Activated CD4-positive, alpha-beta T cell treated with anti-CD3 and anti-CD28 coated beads, Interleukin-2, Interleukin-4, amounts not matched to agents 100 ng/mL and 50 ng/mL, durations not matched to agents 16 hours and 8 hours (primary cell): Measurements from ENCODE around the gene FNDC10.

Experiments
- DNase-seq: peaks from one replicate; pipeline ENCODE4 v3.0.0-alpha.2; 2020; ENCODE audit warnings: low spot score

Gene FNDC10

DNA sequence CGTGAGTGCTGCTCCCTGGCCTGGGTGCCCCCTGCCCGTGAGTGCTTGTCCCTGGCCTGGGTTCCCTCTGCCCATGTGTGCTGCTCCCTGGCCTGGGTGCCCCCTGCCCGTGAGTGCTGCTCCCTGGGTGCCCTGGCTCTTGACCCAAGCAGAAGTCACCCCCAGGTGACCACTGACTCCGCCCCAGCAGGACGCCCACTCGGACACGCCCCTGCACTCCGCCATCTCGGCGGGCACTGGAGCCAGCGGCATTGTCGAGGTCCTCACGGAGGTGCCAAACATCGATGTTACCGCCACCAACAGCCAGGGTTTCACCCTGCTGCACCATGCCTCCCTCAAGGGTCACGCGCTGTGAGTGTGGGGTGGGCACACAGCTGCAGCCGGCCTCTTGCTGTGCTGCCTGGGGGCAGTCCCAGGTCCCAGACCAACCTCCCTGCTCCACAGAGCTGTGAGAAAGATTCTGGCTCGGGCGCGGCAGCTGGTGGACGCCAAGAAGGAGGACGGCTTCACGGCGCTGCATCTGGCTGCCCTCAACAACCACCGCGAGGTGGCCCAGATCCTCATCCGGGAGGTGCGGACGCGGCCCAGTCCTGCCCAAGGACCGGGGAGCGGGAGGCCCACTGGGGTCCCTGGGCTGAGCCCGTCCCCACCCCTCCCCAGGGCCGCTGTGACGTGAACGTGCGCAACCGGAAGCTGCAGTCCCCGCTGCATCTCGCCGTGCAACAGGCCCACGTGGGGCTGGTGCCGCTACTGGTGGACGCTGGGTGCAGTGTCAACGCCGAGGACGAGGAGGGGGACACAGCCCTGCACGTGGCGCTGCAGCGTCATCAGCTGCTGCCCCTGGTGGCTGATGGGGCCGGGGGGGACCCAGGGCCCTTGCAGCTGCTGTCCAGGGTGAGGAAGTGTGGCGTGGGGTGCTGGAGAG lies 28.2 kb upstream of the FNDC10 start:
- no peak for DNase-seq

DNA sequence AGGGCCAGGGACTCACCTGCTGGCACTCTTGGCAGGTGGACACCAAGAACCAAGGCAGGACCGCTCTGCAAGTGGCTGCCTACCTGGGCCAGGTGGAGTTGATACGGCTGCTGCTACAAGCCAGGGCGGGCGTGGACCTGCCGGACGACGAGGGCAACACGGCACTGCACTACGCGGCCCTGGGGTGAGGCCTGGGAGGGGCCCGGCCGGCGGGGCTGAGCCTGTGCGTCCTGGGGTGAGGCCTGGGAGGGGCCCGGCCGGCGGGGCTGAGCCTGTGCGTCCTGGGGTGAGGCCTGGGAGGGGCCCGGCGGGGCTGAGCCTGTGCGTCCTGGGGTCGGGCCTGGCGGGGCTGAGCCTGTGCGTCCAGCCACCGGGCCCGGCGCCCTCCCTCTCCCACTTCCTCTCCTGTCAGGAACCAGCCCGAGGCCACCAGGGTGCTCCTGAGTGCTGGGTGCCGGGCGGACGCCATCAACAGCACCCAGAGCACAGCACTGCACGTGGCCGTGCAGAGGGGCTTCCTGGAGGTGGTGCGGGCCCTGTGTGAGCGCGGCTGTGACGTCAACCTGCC lies 27.4 kb upstream of the FNDC10 start:
- no peak for DNase-seq

DNA sequence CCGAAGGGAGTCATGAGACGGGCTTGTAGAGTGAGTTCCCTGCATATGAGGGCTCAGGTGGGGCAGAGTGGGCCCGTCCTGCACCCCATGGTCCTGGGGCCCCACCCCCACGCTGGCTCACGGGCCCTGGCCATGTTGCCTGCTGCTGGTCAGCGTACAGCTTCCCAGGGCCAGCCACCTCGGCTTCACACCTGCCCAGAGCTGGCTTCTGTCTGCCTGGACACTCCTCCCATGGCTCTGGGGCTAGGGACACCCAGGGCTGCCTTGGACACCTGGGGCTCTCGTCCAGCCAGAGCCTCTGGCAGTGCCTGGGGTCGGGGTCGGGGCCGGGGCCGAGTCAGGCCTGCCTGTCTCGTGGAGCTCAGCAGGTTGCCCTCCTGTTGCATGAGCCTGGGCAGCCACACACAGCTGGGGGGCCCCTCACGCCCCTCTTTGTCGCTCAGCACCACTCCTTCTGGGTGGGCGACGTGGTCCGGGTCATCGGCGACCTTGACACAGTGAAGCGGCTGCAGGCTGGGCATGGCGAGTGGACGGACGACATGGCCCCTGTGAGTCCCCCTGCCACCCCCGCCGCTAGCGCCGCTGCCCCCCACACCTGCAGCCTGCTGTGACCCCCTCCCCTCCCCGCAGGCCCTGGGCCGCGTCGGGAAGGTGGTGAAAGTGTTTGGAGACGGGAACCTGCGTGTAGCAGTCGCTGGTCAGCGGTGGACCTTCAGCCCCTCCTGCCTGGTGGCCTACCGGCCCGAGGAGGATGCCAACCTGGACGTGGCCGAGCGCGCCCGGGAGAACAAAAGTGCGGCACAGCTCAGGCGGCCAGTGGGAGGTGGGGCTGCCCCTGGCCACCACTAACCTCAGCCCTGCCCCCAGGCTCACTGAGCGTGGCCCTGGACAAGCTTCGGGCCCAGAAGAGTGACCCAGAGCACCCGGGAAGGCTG lies 26.5 kb upstream of the FNDC10 start:
- DNase-seq = no peak

GRCh38 chr1:1625824-1626206 lies 25.9 kb upstream of the FNDC10 start:
- no peak for DNase-seq

DNA sequence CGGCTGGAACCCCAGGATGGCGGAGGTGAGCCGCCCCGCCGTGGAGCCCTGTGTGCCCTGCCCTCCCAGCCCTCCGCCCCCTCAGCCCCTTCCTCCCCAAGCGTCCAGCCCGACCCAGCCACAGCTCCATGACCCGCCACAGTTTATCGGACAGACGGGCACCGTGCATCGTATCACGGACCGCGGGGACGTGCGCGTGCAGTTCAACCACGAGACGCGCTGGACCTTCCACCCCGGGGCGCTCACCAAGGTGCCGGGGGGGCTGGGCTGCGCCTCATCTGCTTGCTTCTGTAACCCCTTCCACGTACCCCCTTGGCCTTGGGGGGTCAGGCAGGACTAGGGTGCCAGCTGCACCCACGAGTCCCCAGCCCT lies 25.5 kb upstream of the FNDC10 start:
- DNase-seq = no peak

GRCh38 chr1:1624443-1625403 lies 24.8 kb upstream of the FNDC10 start:
- DNase-seq = no peak

- DNase-seq = no peak
These were observed 23.9 kb upstream of the FNDC10 start for GRCh38 chr1:1623631-1624442.

GRCh38 chr1:1623181-1623630 lies 23.3 kb upstream of the FNDC10 start:
- no peak for DNase-seq

- DNase-seq = no peak
These were observed 22.8 kb upstream of the FNDC10 start for GRCh38 chr1:1622788-1623094.

DNA sequence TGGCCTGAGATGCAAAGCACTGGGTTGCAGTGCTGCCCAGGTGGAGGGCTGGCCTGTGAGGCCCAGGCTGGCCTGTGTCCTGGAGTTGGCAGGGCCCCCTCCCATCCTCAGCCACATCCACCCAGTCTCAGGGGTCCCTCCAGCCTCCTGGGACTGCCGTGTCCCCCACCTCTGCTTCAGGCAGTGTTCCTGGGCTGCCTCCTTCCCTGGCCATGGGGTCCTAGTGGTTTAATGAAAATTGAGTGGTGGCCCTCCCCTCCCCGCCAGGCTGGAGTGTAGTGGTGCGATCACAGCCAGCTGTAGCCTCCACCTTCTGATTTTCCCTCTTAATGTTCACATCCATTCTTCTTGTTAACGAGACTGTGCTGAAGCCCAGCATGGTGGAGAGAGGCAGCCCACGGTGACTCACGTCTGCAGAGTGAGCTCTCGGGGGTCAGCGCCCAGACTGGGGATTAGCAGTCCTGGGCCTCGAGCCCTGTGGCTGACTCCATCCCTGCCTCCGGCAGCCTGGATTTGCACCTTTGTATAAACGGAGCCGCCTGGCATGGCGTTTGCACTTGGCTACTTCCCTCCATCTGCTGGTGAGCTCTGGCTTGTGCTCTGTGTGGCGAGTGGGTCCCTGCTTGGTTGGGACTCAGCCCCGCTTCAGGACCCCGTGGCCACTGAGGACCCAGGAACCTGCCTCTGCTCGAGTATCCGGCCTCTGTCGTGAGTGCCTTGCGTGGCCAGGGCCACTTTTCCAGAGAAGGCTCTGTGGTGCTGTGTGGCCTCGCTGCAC lies 22.3 kb upstream of the FNDC10 start:
- DNase-seq = no peak

- DNase-seq = no peak
These were observed 21.5 kb upstream of the FNDC10 start for GRCh38 chr1:1621173-1622009.

DNA sequence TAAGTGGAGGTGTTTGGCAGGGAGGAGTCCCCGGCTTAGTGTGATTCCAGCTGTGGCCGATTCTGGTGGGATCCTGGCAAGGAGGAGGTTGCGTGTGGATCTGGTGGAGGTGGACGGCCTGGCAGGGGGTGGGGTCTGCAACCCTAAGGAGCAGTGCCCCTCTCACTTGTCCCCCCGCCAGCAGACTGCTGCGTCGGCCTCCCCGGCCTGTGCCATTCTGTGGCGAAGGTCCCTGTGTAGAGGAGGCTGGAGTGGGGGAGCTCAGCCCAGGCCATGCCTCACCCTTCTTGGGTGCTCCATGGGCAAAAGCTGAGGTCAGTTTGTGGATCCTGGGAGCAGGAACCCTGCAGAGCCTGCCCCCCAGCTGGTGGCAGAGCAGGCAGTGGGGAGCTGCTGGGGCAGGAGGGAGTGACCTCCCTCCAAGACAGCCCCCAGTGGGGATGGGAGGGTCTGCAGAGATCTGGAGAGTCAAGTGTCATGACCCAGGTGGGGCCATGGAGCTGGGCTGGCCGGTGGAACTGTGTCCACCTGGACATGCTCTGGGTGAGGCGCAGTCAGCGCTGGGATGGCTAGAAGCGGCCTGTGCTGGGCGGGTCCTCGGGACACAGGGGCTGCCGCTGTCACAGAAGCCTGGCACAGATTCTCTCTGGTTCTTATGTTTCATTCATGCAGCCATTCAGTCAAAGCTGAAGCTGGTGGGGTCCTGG lies 20.7 kb upstream of the FNDC10 start:
- DNase-seq = no peak

DNA sequence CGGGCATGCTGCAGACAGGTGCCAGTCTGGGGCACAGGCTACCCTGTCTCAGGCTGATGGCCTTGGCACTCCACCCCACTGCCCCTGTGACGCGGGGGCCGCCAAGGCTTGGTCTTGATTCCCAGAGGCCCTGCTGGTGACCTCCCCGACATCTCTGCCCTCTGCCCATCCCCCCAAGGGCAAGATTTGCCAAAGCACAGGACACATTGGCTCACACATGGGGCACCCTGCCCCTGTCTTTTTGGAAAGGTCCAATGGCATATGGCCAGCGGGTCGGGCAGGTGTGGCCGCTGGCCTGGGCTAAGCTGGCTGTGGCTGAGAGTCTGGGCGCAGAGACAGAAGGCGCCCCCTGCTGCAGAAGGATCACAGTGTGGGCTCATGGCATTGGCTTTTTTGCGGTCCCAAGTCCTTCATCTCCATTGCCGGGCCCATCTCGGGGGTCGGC lies 20.0 kb upstream of the FNDC10 start:
- DNase-seq = no peak

- DNase-seq = no peak
These were observed 18.6 kb upstream of the FNDC10 start for GRCh38 chr1:1618396-1619068.

DNA sequence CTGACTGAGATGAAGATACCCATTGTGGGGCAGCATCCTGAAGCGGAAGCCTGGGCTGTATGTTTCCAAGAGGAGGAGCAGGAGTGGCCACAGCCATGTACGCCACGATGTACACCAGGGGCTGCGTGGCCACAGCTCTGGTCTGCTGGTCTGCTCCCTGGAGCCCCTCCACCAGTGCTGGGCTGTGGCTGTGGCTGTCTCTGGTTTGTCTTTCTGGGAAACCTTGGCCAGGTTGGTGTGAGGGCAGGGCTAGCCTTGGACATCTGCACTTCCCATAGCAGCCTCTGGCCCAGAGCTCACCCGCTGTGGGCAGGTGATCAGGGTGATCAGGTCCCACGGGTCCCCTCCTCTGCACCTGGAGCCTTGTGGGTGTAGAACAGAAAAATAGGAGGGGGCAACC lies 18.0 kb upstream of the FNDC10 start:
- no peak for DNase-seq

- no peak for DNase-seq
These were observed 17.6 kb upstream of the FNDC10 start for GRCh38 chr1:1617516-1617915.

DNA sequence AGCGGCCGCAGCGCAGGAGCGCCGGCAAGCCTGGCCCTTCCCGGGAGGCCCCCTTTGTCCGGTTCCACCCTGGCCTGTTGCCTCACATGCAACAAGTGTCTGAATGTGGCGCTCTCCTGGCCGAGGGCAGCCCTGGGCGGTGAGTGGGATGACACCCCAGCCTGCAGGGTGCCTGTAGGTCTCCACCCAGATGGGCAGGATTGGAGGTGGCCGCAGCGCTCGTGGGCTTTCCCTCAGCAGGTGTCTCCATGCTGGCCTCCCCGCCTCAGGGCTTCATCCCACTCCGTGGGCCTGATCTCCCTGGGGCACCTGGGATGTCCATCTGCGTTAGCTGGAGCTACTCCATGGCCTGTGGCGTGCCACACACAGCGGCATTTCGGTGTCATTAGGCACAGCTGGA lies 16.9 kb upstream of the FNDC10 start:
- DNase-seq = no peak
